Activated T-helper 9 cell treated with anti-CD3 and anti-CD28 coated beads, Interleukin-2, amount 50 U/mL, for 16 hours (primary cell): ENCODE data around the gene PAFAH1B2.
A peak's percentile ranks its signal among the peaks of the same experiment; 100 is the strongest.
"Not testable (repeated sequence)": the region's sequence is repeated elsewhere in the genome, so short reads cannot be mapped to it uniquely, and the experiment has no call there.

Experiments used
- DNase-seq: peaks from one replicate; pipeline ENCODE4 v3.0.0-alpha.2; 2020; ENCODE audit warnings: low read depth

PAFAH1B2 gene

GRCh38 chr11:117172724-117173421 lies 28.8 kb downstream of the PAFAH1B2 start:
- DNase-seq = no peak

GRCh38 chr11:117175104-117175503 lies 31.0 kb downstream of the PAFAH1B2 start:
- DNase-seq = no peak

GRCh38 chr11:117175781-117176180 lies 31.7 kb downstream of the PAFAH1B2 start:
- DNase-seq = no peak

- DNase-seq = no peak
Measured at GRCh38 chr11:117176186-117176585, 32.1 kb downstream of the PAFAH1B2 start.

- DNase-seq = no peak
Measured at GRCh38 chr11:117177534-117178209, 33.6 kb downstream of the PAFAH1B2 start.

GRCh38 chr11:117178210-117179034 lies 34.3 kb downstream of the PAFAH1B2 start, which contains the start of gene SIDT2:
Gene SIDT2, plus strand, starts transcription at chr11:117178743. Its CDS starts 521 bp downstream, at chr11:117179264.
- DNase-seq = peak; percentile 78

GRCh38 chr11:117179048-117179999 lies 35.2 kb downstream of the PAFAH1B2 start:
- no peak for DNase-seq

GRCh38 chr11:117180020-117180419 lies 35.9 kb downstream of the PAFAH1B2 start:
- no peak for DNase-seq

- DNase-seq = peak; percentile 25
Measured at GRCh38 chr11:117180661-117181585, 36.8 kb downstream of the PAFAH1B2 start.

- DNase-seq = no peak
Measured at GRCh38 chr11:117181586-117182550, 37.8 kb downstream of the PAFAH1B2 start.

GRCh38 chr11:117182551-117182935 lies 38.5 kb downstream of the PAFAH1B2 start:
- DNase-seq = no peak

GRCh38 chr11:117183178-117183577 lies 39.1 kb downstream of the PAFAH1B2 start:
- not testable (repeated sequence) for DNase-seq

GRCh38 chr11:117183724-117184349 lies 39.8 kb downstream of the PAFAH1B2 start:
- DNase-seq = no peak

GRCh38 chr11:117185736-117186430 lies 41.8 kb downstream of the PAFAH1B2 start:
- DNase-seq = no peak

GRCh38 chr11:117186431-117186761 lies 42.3 kb downstream of the PAFAH1B2 start:
- DNase-seq = no peak

- no peak for DNase-seq
Measured at GRCh38 chr11:117187007-117187406, 42.9 kb downstream of the PAFAH1B2 start.

GRCh38 chr11:117187428-117187798 lies 43.3 kb downstream of the PAFAH1B2 start:
- DNase-seq = no peak

- no peak for DNase-seq
Measured at GRCh38 chr11:117187799-117188481, 43.9 kb downstream of the PAFAH1B2 start.
